Aorta (tissue), 5 donors: Measurements from ENCODE around the gene SLC9A3. TPM values are rescaled to one million over a fixed set of nuclear protein-coding genes. Genes with fewer than 3 reads are reported as not detected.

Experiments used
- ATAC-seq: fragments of 200-7000 bp; cut with Tn5 transposase; one replicate; pipeline ENCODE4 v1.9.1; 2022; ENCODE audit warnings: moderate library complexity; ENCODE audit not compliant: low FRiP score
- DNase-seq, 2 donors: peaks; one replicate each; pipeline ENCODE4 v3.0.0-alpha.2; 2020
- H3K27ac ChIP-seq, 2 donors: one replicate each; pipeline ENCODE4 v1.5.1; 2013; ENCODE audit warnings: low read length in 2 of 2, mild to moderate bottlenecking in 2 of 2, moderate library complexity in 2 of 2, control low read depth in 1 of 2, inconsistent platforms in 1 of 2, low read depth in 1 of 2
- H3K27me3 ChIP-seq, 2 donors: one replicate each; pipeline ENCODE4 v1.6.1; 2013; ENCODE audit warnings: control low read depth in 1 of 2, low read length in 1 of 2, mild to moderate bottlenecking in 1 of 2, moderate library complexity in 1 of 2; ENCODE audit not compliant: insufficient read depth in 2 of 2, control insufficient read depth in 1 of 2
- H3K36me3 ChIP-seq, 2 donors: one replicate each; pipeline ENCODE4 v1.6.1; 2013; ENCODE audit warnings: control low read depth in 1 of 2, low read length in 1 of 2, mild to moderate bottlenecking in 1 of 2; ENCODE audit not compliant: insufficient read depth in 2 of 2, control insufficient read depth in 1 of 2
- H3K4me1 ChIP-seq, 2 donors: one replicate each; pipeline ENCODE4 v1.6.1; 2013; ENCODE audit warnings: low read length in 2 of 2, control low read depth in 1 of 2, mild to moderate bottlenecking in 1 of 2, moderate library complexity in 1 of 2; ENCODE audit not compliant: insufficient read depth in 2 of 2, control insufficient read depth in 1 of 2
- H3K4me3 ChIP-seq, 2 donors: one replicate each; pipeline ENCODE4 v1.5.1; 2013; ENCODE audit warnings: low read length in 2 of 2, control low read depth in 1 of 2, mild to moderate bottlenecking in 1 of 2
- H3K9me3 ChIP-seq: one replicate; pipeline ENCODE4 v1.6.1; 2013; ENCODE audit warnings: mild to moderate bottlenecking, low read length; ENCODE audit not compliant: control insufficient read depth
- WGBS, 2 donors: extraction: QIAGEN DNeasy Blood & Tissue Kit; methylation state at CpG; one replicate each; pipeline ENCODE4 v1.1.7; 2013; 5-methylcytosine and 5-hydroxymethylcytosine counted together
- intact Hi-C, 2 donors: fragments of 100-400 bp; cut with DNase I; formaldehyde crosslinking; loops; one replicate each; pipeline versions ENCODE4 v1.14.2 to v1.15.0; 2022
- polyA plus RNA-seq, 2 donors: library from polyadenylated mRNA; stranded (reverse); fragments of 200-250 nt; gene quantifications; one replicate each; pipeline ENCODE4 v1.2.3, GENCODE V29; 2013
- total RNA-seq, 2 donors: library from RNA; stranded (reverse); fragmentation: NEBNext Ultra II Directional; extraction: Animal tissue kit (Norgen Biotek cat#: 25700); gene quantifications; one replicate each; pipeline ENCODE4 v1.2.1, GENCODE V29; 2021
- donor health status: healthy with polysubstance abuse.
- donor health status: Bipolar disorder and iron deficiency.
- donor health status: DM: no; HTN: no; CAD: no.
- donor health status: DM: no; HTN: no; CAD: no.
- donor health status: DM: yes; HTN: yes; CAD: no.

SLC9A3 gene
- total and polyA plus RNA-seq, 4 donors, result 0.59 to 4.3 (median 0.95) TPM

DNA sequence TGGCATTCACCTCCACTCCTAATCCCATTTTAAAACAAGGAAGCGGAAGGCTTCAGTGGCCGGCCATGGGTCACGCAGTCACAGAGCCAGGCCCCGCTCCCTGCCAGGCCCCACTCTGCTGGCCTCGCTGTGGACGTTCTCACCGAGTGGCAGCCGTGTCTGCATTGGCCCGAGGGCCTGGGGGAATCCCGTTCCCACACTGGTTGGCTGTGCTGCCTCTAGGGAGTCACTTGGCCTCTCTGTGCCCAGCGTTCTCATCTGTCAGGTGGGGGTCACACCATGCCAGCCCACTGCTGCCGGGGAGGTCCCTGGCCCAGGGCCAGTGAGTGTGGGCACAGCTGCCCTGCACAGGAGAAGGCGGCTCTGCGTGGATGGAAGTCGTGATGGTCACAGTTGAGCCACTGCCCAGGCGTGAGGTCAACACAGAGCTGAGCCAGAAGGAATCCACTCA lies 13.4 kb upstream of the SLC9A3 start:
- no peaks in the 10 kb centered on the region for H3K27me3 ChIP-seq
- no peak overlapping the region for H3K4me3 ChIP-seq
- H3K36me3 ChIP-seq, result no peaks in the 10 kb centered on the region
- WGBS, 2 donors, result 71 to 80% methylated on average over 16 of the region's 16 CpGs
- DNase-seq (peak; percentile 36 to 66), ATAC-seq (no peak)
- intact Hi-C loops, result no loop called here
- H3K9me3 ChIP-seq, result no peaks in the 10 kb centered on the region
- H3K27ac ChIP-seq, result no peak overlapping the region
- no peaks in the 10 kb centered on the region for H3K4me1 ChIP-seq

DNA sequence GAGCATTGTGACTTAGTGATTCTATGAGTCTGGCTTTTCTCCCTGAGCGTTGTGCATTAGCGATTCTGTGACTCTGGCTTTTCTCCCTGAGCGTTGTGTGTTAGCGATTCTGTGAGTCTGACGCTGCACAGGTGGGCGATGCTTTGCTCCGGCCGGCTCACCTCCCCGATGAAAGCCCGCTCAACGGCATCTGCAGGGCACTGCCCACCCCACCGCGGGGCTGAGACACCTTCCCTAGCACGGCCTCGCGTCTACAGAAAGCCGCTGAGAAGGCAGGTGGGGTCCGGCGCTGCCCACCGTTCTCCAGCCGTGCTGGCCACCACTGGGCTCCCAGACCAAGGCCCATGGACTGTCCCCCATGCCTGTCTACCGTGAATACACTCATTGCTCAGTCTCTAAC lies 12.8 kb upstream of the SLC9A3 start:
- H3K36me3 ChIP-seq, result no peaks in the 10 kb centered on the region
- no peaks in the 10 kb centered on the region for H3K27me3 ChIP-seq
- DNase-seq, result peak in 1 of 2 donors; percentile 9
- no peaks in the 10 kb centered on the region for H3K9me3 ChIP-seq
- H3K27ac ChIP-seq, result no peak overlapping the region
- no peaks in the 10 kb centered on the region for H3K4me1 ChIP-seq
- intact Hi-C loops, result no loop called here
- H3K4me3 ChIP-seq, result no peak overlapping the region
- no peak for ATAC-seq
- WGBS, 2 donors, result 86 to 90% methylated on average over 22 of the region's 22 CpGs

DNA sequence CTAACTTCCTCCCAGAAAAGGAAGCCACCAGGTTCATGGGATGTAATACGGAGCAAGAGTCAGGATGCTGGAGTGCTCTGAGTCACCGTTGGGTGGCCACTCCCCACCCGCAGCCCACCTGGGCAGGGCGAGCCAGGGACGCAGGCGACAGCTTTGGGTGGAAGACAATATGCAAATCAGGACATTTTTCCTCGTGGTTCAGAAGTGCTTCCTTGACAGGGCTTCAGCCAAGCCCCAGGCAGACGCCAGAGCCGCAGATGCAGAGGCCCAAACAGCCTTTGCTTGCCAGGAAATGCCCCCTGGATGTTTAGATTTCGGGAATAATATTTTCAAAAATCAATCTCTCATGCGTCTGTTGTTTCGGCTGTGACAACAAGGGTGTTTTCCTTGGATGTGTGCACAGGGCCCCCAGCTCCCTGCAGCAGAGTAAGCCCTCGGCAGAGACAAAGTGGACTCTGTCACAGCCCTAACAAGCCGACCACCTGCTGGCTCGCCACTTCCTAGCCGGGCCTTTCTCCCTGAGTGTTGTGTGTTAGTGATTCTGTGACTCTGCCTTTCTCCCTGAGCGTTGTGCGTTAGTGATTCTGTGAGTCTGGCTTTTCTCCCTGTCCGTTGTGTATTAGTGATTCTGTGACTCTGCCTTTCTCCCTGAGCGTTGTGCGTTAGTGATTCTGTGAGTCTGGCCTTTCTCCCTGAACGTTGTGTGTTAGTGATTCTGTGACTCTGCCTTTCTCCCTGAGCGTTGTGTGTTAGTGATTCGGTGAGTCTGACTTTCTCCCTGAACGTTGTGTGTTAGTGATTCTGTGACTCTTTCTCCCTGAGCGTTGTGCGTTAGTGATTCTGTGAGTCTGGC lies 11.8 kb upstream of the SLC9A3 start:
- no peaks in the 10 kb centered on the region for H3K4me1 ChIP-seq
- H3K9me3 ChIP-seq, result no peaks in the 10 kb centered on the region
- WGBS, 2 donors, result 42 to 49% methylated on average over 27 of the region's 27 CpGs
- ATAC-seq (no peak), DNase-seq (peak in 1 of 2 donors; percentile 13)
- H3K27ac ChIP-seq, result no peak overlapping the region
- no peak overlapping the region for H3K4me3 ChIP-seq
- intact Hi-C loops, result no loop called here
- no peaks in the 10 kb centered on the region for H3K27me3 ChIP-seq
- H3K36me3 ChIP-seq, result no peaks in the 10 kb centered on the region

DNA sequence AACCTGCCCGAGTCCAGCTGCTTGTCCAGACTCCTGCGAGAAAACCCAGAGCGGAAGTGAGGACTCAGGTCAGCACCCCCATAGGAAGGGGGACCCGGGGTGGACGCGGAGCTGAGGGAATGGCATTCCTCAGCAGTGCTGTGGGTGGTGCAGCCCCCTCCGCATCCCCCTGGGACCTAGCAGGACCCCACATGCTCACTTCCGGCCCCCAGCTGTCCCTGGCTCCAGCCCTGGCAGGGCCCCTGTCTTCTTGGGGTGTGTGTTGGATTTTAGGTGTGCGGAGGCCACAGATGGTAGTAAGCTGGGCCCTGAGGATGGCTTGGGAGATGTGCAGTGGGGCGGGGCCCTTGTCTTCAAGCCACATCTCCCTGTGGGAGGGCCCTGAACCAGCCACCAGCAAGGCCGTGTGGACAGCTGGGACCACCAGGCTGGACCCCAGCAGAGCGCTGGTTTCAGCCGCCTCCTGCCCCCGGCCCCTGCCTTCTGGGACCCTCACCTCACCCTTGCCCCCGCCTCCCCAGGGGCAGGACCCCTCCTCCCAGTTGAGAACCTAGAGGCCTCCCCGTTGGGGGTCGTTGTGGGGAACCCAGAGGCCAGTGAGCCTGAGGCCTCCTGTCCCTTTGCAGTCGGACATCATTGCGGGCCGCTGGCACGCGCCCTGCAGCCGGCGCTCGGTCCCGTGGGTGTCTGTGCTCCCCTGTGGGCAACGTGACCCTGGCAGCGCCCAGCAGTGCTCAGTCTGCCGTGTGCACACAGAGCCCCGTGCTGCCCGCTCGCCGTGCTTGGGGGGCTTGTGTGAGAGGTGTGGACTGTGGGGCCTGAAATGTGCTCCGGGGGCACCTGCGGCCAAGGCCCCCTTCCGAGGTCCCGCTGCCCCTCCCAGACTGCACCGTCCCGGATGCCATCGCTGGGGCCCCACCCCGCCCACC lies 10.8 kb upstream of the SLC9A3 start:
- intact Hi-C loops, result no loop called here
- no peaks in the 10 kb centered on the region for H3K4me1 ChIP-seq
- no peak overlapping the region for H3K4me3 ChIP-seq
- no peaks in the 10 kb centered on the region for H3K36me3 ChIP-seq
- no peaks in the 10 kb centered on the region for H3K9me3 ChIP-seq
- DNase-seq (peak; percentile 43 to 74), ATAC-seq (no peak)
- no peaks in the 10 kb centered on the region for H3K27me3 ChIP-seq
- 81 to 85% methylated on average over 39 to 41 of the region's 41 CpGs for WGBS, 2 donors
- H3K27ac ChIP-seq, result no peak overlapping the region

DNA sequence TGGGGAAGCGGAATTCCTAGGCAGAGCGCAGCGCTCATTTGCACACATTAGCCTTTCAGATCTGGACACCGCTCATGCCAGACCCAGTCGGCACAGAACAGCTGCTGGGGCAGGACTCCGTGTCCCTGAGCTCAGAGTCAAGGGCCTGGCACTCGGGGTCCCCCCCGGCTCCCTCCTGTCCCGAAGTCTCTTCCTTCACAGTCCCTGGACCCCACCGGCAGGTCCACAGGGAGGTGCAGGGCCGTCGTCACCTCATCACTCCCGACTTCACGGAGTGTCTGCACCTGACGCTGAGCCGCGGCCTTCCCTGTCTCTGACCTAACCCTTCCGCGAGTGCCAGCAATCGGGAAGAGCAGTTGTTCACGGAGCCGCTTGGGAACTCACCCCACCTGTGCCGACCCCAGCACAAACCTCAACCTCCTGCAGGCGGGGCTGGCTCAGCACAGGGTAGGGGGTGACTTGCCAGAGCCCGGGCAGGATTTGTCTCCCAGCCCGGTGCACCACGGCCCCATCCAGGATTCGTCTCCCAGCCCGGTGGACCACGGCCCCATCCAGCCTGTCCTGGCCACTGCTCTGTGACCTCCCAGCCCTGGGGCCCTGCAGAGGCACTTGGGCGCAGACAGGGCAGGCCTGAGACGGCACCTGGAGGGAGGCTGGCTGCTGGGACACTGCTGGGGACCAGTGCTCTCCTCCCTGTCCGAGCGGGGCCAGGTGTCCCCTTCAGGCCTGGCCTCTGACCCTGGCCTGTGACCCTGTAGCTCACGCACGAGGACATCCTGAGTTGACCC lies 9.9 kb upstream of the SLC9A3 start:
- H3K27me3 ChIP-seq, result no peaks in the 10 kb centered on the region
- peak; percentile 3 for ATAC-seq

DNA sequence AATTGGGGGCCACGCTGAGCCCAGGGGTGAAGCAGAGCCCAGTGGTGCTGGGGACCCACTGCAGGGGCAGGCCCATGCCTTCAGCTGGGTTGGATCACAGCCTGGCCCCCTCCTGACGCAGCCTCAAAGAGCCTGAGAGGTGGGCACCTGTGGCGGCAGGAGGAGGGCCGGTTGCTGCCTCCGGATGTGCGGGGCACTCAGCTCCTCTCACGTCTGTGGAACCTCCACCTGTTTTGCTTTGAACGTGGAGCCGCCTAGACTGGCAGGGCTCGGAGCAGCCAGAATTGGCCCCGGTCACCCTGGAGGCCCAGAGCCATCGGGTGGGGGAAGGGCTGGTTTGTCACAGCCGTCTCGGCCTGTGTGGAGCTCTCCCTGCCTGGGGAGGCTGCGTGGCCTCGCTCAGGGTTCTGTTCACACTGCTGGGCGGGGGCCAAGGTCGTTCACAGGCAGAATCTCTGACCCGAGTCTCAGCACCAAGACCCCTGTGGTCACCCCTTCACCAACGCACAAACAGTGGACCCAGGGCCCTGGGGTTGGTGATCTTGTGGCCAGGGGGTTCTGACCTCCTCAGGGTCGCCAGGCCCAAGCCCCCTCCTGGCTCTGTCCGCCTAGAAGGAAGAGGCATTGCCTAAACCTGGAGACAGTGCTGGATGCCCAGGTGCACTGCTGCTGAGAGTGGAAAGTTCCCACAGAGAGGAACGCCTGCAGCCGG lies 9.2 kb upstream of the SLC9A3 start:
- no peaks in the 10 kb centered on the region for H3K27me3 ChIP-seq
- DNase-seq (peak; percentile 42 to 64), ATAC-seq (no peak)
- H3K4me3 ChIP-seq, result no peak overlapping the region
- H3K27ac ChIP-seq, result no peak overlapping the region
- no peaks in the 10 kb centered on the region for H3K36me3 ChIP-seq
- no peaks in the 10 kb centered on the region for H3K9me3 ChIP-seq
- intact Hi-C loops, result no loop called here
- 60 to 64% methylated on average over 24 of the region's 24 CpGs for WGBS, 2 donors
- H3K4me1 ChIP-seq, result no peaks in the 10 kb centered on the region

More for the DNA sequence above, 9.9 kb upstream of the SLC9A3 start:
- no peak overlapping the region for H3K4me3 ChIP-seq
- H3K4me1 ChIP-seq, result no peaks in the 10 kb centered on the region
- DNase-seq, result peak; percentile 42 to 69
- H3K9me3 ChIP-seq, result no peaks in the 10 kb centered on the region
- no peaks in the 10 kb centered on the region for H3K36me3 ChIP-seq
- 66 to 75% methylated on average over 36 of the region's 36 CpGs for WGBS, 2 donors
- H3K27ac ChIP-seq, result no peak overlapping the region
- intact Hi-C loops, result no loop called here

DNA sequence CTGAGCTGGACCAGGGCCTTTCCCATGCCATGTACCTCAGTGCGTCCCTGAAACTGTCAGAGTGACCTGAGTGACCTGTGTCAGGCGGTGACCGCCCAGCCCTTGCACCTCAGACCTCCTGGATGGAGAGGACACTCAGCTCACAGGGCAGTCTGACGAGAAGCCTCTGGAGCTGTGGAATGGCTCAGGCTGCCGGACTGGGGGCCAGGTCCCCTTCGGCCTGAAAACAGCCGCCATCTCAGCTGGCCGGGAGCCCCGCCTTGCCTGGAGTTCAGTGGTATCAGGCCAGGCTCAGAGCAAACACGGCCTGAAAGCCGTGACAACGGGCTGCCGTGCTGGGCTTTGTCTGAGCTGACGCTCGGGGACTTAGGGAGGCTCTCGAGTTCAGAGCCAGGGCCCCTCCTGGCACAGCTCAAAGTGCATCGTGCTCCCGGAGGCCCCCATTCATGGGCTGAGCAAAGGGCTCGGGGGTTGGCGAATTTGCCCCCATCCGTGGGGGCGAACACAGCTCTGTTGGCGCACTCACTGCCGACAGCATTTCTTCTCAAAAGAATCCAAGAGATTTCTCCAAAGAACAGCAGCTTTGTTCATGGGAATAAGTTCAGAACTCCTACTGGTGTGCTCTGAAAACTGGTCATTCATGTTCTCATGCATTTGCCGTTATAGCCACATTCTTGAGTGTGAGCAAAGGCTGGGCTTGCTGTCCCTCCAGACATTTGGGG lies 8.4 kb upstream of the SLC9A3 start:
- Histone ChIP-seq H3K27ac (no peak overlapping the region), H3K36me3 (no peaks in the 10 kb centered on the region), H3K27me3 (no peaks in the 10 kb centered on the region), H3K4me3 (no peak overlapping the region), H3K9me3 (no peaks in the 10 kb centered on the region), H3K4me1 (no peaks in the 10 kb centered on the region)
- 57 to 63% methylated on average over 25 of the region's 25 CpGs for WGBS, 2 donors
- intact Hi-C loops, result no loop called here
- DNase-seq (peak; percentile 34 to 60), ATAC-seq (no peak)
